Hepatic stellate cell (primary cell): Measurements from ENCODE around the gene KRTAP9-4.
"Not testable (repeated sequence)": the region's sequence is repeated elsewhere in the genome, so short reads cannot be mapped to it uniquely, and the experiment has no call there.

Experiments used
- DNase-seq: peaks from one replicate; pipeline ENCODE4 v3.0.0; 2011; ENCODE audit warnings: low spot score

KRTAP9-4 gene

GRCh38 chr17:41265078-41265477 is 15.6 kb downstream of the KRTAP9-4 start, which contains the start of gene KRTAP9-6:
KRTAP9-6 (plus strand) TSS chr17:41265378; CDS start chr17:41265378, 0 bp downstream.
- DNase-seq: no peak

GRCh38 chr17:41267711-41268110 is 18.2 kb downstream of the KRTAP9-4 start:
- no peak for DNase-seq

- DNase-seq: not testable (repeated sequence)
Observed at GRCh38 chr17:41271323-41271722, 21.8 kb downstream of the KRTAP9-4 start.

DNA sequence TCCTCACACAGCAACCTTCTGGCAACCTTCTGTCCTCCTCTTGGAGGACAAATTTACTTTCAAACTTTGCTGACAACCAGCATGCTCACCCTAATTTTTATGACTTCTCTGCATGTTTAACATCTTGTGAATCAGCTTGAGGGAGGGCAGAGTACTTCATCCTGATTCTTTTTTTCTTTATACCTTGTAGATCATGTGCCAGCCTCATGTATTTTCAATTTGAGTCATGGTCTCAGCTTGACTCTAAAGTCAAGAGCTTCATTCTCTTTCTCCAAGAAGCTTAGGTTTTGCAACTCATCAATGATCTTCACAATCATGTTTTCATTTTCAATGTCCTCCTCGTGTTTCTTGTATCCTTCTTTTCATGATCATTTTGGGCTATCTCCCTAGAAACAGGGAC is 22.4 kb downstream of the KRTAP9-4 start:
- no peak for DNase-seq

- not testable (repeated sequence) for DNase-seq
Observed at GRCh38 chr17:41275648-41276190, 26.2 kb downstream of the KRTAP9-4 start, which contains the start of gene KRTAP9-7. KRTAP9-7 (plus strand) TSS chr17:41275698; CDS start chr17:41275698, 0 bp downstream.

DNA sequence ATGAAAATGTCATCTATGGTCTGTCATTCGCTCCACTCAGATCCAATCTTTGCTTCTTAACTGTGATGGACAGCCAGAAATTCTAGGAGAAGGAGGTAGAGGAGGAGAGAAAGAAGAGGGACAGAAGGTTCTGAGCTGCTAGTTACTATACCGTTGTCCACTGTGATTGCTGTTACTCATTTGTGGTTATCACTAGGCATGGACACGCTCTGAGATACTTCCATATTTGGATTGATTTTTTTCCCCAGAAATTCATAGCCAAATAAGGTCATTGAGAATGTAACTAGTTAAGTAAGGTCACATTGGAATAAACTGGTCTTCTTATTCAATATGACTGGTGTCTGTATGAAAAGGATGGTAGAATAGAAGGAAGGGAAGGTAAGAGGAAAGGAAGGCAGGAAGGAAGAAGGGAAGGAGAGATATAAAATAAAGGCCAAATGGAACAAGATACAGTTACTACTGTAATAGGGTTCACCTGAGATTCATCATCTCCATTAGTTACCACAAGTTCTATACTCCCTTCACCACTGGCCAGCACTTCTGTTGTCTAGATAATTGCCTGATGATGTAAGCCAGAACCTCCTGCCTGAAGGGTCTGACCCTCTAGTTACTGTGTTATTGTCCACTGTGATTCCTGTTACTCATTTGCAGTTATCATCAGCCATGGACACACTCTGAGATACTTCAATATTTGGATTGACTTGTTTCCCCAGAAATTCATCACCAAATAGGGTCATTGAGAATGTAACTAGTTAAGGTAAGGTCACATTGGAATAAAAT is 28.9 kb downstream of the KRTAP9-4 start:
- no peak for DNase-seq

GRCh38 chr17:41284043-41284442 is 34.6 kb downstream of the KRTAP9-4 start:
- DNase-seq: no peak

- DNase-seq: no peak
Observed at GRCh38 chr17:41284546-41284945, 35.1 kb downstream of the KRTAP9-4 start.

- DNase-seq: no peak
Observed at GRCh38 chr17:41287050-41287449, 37.6 kb downstream of the KRTAP9-4 start.

DNA sequence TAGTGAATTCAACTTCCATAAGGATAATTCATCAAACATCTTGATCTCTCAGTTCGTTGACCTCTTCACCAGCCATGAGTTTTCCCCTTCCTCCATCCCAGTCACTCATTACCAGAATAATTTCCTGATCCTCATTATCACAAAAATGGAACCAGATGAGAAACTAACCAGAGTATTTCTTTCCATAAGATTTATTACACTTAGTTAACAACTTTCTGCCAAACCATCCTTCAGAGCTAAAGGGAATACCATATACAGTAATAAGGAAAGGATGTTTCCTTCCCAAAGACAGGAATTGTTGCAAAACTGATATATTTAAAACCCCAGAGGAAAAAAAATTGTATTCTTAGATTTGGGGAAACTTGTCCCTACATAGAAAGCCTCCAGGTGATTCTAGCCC is 44.5 kb downstream of the KRTAP9-4 start:
- DNase-seq: no peak

GRCh38 chr17:41296846-41297245 is 47.4 kb downstream of the KRTAP9-4 start:
- DNase-seq: no peak

DNA sequence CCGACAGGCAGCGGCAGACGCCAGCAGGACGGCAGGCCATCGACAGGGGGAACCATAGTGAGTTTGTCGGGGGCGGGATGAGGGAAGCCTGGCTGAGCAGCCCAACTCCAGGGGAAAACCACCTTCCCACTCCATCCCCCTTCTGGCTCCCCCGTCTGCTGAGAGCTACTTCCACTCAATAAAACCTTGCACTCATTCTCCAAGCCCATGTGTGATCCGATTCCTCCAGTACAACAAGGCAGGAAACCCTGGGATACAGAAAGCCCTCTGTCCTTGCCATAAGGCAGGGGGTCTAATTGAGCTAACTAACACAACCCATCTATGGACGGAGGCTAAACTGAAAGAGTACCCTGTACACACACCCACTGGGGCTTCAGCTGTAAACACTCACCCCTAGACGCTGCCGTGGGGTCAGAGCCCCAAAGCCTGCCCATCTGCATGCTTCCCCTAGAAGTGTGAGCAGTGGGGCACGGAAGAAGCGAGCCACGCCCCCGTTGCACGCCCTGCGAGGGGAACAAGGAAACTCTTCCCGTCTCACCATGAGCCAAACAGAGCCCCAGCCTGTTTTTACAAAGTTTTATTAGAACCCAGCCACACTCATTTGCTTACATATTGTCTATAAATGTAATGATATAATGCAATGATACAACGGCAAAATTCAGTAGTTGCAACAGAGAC is 49.1 kb downstream of the KRTAP9-4 start:
- no peak for DNase-seq
